PC-9 (cell line): ENCODE results near the gene RFWD3. TPM values are rescaled to one million over a fixed set of nuclear protein-coding genes. Genes with fewer than 3 reads are reported as not detected.

Experiments
- BruUV-seq: library from RNA; stranded (reverse); fragments of 400-500 nt; replicated peaks from 2 replicates; lab custom pipeline; 2021; lab: Mats Ljungman, UMichigan
- CTCF ChIA-PET: fragments of 300-600 bp; sonication (Branson Sonifier 250); formaldehyde crosslinking; loops from one replicate; lab custom pipeline; 2022; ENCODE audit warnings: antibody characterized with exemption; lab: Charles Lee
- POLR2A ChIA-PET: fragments of 300-600 bp; sonication (Branson Sonifier 250); formaldehyde crosslinking; loops from one replicate; lab custom pipeline; 2022; ENCODE audit warnings: antibody characterized with exemption; ENCODE audit not compliant: unreplicated experiment; lab: Charles Lee
- DNase-seq, 2 experiments: peaks; one replicate each; pipeline versions ENCODE4 v3.0.0 to v3.0.0-alpha.2; 2015 to 2022; ENCODE audit warnings: mixed read lengths in 1 of 2
- H2AFZ ChIP-seq: fragments of 200-600 bp; sonication (generic); 2 replicates; pipeline ENCODE4 v1.8.1; 2017; ENCODE audit warnings: antibody characterized with exemption
- H3F3A ChIP-seq: fragments of 200-600 bp; sonication (generic); 2 replicates; pipeline ENCODE4 v1.8.1; 2017; ENCODE audit warnings: antibody characterized with exemption, mild to moderate bottlenecking, low read depth; ENCODE audit not compliant: insufficient read depth
- H3K27ac ChIP-seq: fragments of 200-600 bp; sonication (generic); 2 replicates; pipeline ENCODE4 v1.6.1; 2016; ENCODE audit warnings: mixed run types
- H3K27me3 ChIP-seq: fragments of 200-600 bp; sonication (generic); 2 replicates; pipeline ENCODE4 v1.6.1; 2016; ENCODE audit warnings: low read depth, mixed run types; ENCODE audit not compliant: insufficient read depth
- H3K36me3 ChIP-seq: fragments of 200-600 bp; sonication (generic); 2 replicates; pipeline ENCODE4 v1.6.1; 2016; ENCODE audit warnings: low read depth, mixed run types
- H3K4me1 ChIP-seq: fragments of 200-600 bp; sonication (generic); replicated peaks from 2 replicates; pipeline ENCODE4 v1.6.1; 2016; ENCODE audit warnings: mixed run types; ENCODE audit not compliant: insufficient read depth
- H3K4me2 ChIP-seq: fragments of 200-600 bp; sonication (generic); 2 replicates; pipeline ENCODE4 v1.6.1; 2017; ENCODE audit warnings: mixed run types
- H3K4me3 ChIP-seq: fragments of 200-600 bp; sonication (generic); 2 replicates; pipeline ENCODE4 v1.6.1; 2016; ENCODE audit warnings: mixed run types
- H3K79me2 ChIP-seq: fragments of 200-600 bp; sonication (generic); 2 replicates; pipeline ENCODE4 v1.6.1; 2017; ENCODE audit warnings: low read depth, mixed run types
- H3K9me2 ChIP-seq: fragments of 200-600 bp; sonication (generic); 2 replicates; pipeline ENCODE4 v1.8.1; 2017; ENCODE audit warnings: mild to moderate bottlenecking; ENCODE audit not compliant: insufficient read depth
- H3K9me3 ChIP-seq: fragments of 200-600 bp; sonication (generic); 2 replicates; pipeline ENCODE4 v1.8.1; 2016; ENCODE audit warnings: low read depth; ENCODE audit not compliant: insufficient read depth
- H4K20me1 ChIP-seq: fragments of 200-600 bp; sonication (generic); 2 replicates; pipeline ENCODE4 v1.8.1; 2017; ENCODE audit not compliant: insufficient read depth
- CTCF ChIP-seq: fragments of 200-600 bp; sonication (generic); conservative IDR thresholded peaks from 2 replicates; pipeline ENCODE4 v1.6.1; 2017; ENCODE audit warnings: mixed run types, antibody characterized with exemption, mild to moderate bottlenecking, moderate library complexity
- EZH2 ChIP-seq: fragments of 200-600 bp; sonication (generic); IDR thresholded peaks from 2 replicates; pipeline ENCODE4 v1.8.0; 2017; ENCODE audit warnings: antibody characterized with exemption, low read depth
- intact Hi-C: fragments of 100-400 bp; cut with micrococcal nuclease; formaldehyde crosslinking; loops from one replicate; pipeline ENCODE4 v1.10.0; 2022; ENCODE audit not compliant: unreplicated experiment
- total RNA-seq: library from RNA; stranded (reverse); gene quantifications from 2 replicates; pipeline ENCODE4 v1.2.3, GENCODE V29; 2021

The RFWD3 gene
- total RNA-seq, 1 experiment from 2014 or later: 49.5 TPM

GRCh38 chr16:74575807-74576643 is 90.7 kb downstream of the RFWD3 start:
- Histone ChIP-seq H3K79me2 (peaks cover 75% of the 10 kb centered on the region), H3K4me1 (peaks cover 20% of the 10 kb centered on the region), H3K4me3 (no peak overlapping the region), H3K9me2 (no peaks in the 10 kb centered on the region), H3F3A (peaks cover 13% of the 10 kb centered on the region), H3K9me3 (no peaks in the 10 kb centered on the region), H3K27ac (no peak overlapping the region), H3K36me3 (no peaks in the 10 kb centered on the region), H3K4me2 (no peak overlapping the region), H4K20me1 (peaks cover 10% of the 10 kb centered on the region), H3K27me3 (no peaks in the 10 kb centered on the region), H2AFZ (no peak overlapping the region)
- intact Hi-C loops: no loop called here
- DNase-seq: no peak
- no TSS peak for BruUV-seq
- ChIA-PET CTCF (no interaction called here), POLR2A (interaction anchor here (0.6 kb wide), 1 partner anchor 114 kb away, joined by 7 read pairs; no protein-coding TSS in a partner anchor)
- TF ChIP-seq CTCF: no peak
- TF ChIP-seq EZH2: no peak

GRCh38 chr16:74575175-74575806 is 91.4 kb downstream of the RFWD3 start:
- Histone ChIP-seq H3K27me3 (no peaks in the 10 kb centered on the region), H3K79me2 (peaks cover 75% of the 10 kb centered on the region), H3K9me3 (no peaks in the 10 kb centered on the region), H3K27ac (no peak overlapping the region), H3K4me3 (no peak overlapping the region), H2AFZ (no peak overlapping the region), H3F3A (peaks cover 13% of the 10 kb centered on the region), H3K9me2 (no peaks in the 10 kb centered on the region), H3K36me3 (no peaks in the 10 kb centered on the region), H4K20me1 (peaks cover 10% of the 10 kb centered on the region), H3K4me2 (no peak overlapping the region), H3K4me1 (peaks cover 20% of the 10 kb centered on the region)
- CTCF ChIA-PET: no interaction called here
- no peak for TF ChIP-seq EZH2
- intact Hi-C loops: no loop called here
- no TSS peak for BruUV-seq
- no peak for DNase-seq
- POLR2A ChIA-PET: no interaction called here

GRCh38 chr16:74574146-74574545 is 92.5 kb downstream of the RFWD3 start:
- intact Hi-C loops: no loop called here
- H3K79me2 ChIP-seq: peaks cover 71% of the 10 kb centered on the region
- no peak overlapping the region for H2AFZ ChIP-seq
- H3F3A ChIP-seq: peaks cover 19% of the 10 kb centered on the region
- H3K36me3 ChIP-seq: no peaks in the 10 kb centered on the region
- H3K9me2 ChIP-seq: no peaks in the 10 kb centered on the region
- no TSS peak for BruUV-seq
- H3K9me3 ChIP-seq: no peaks in the 10 kb centered on the region
- H4K20me1 ChIP-seq: peaks cover 10% of the 10 kb centered on the region
- H3K4me1 ChIP-seq: peaks cover 17% of the 10 kb centered on the region
- no peak for TF ChIP-seq EZH2
- TF ChIP-seq CTCF: no peak
- ChIA-PET POLR2A (interaction anchor here (0.5 kb wide), 1 partner anchor 139 kb away, joined by 3 read pairs; no protein-coding TSS in a partner anchor), CTCF (no interaction called here)
- no peak for DNase-seq
- H3K4me2 ChIP-seq: no peak overlapping the region
- no peaks in the 10 kb centered on the region for H3K27me3 ChIP-seq
- no peak overlapping the region for H3K4me3 ChIP-seq
- H3K27ac ChIP-seq: no peak overlapping the region
